NCI-H446 treated with DMSO at 0.1 percent for 48 hours (cell line): ENCODE results near the gene PCDHB15.
"Not testable (repeated sequence)": the region's sequence is repeated elsewhere in the genome, so short reads cannot be mapped to it uniquely, and the experiment has no call there.

Experiments used
- DNase-seq: peaks from one replicate; lab custom pipeline; 2025; lab: John Stamatoyannopoulos, UW

The PCDHB15 gene

GRCh38 chr5:141245250-141245717 lies at the start of gene PCDHB15:
Gene PCDHB15 (plus strand): TSS chr5:141245395. CDS start chr5:141245579, 184 bp downstream.
- DNase-seq = peak; percentile 14

GRCh38 chr5:141196363-141196762 lies 48.8 kb upstream of the PCDHB15 start:
- DNase-seq = no peak

GRCh38 chr5:141199359-141200235 lies 45.6 kb upstream of the PCDHB15 start, which contains the start of gene PCDHB11:
Gene PCDHB11 (plus strand): TSS chr5:141199627. CDS start chr5:141199775, 148 bp downstream.
- DNase-seq = peak; percentile 4

- DNase-seq = not testable (repeated sequence)
Observed at GRCh38 chr5:141201126-141201525, 44.1 kb upstream of the PCDHB15 start.

GRCh38 chr5:141201646-141202045 lies 43.5 kb upstream of the PCDHB15 start:
- not testable (repeated sequence) for DNase-seq

GRCh38 chr5:141208478-141208877 lies 36.7 kb upstream of the PCDHB15 start, which contains the start of gene PCDHB12:
Gene PCDHB12 (plus strand): TSS chr5:141208719. CDS start chr5:141208908, 189 bp downstream.
- no peak for DNase-seq

GRCh38 chr5:141210281-141210680 lies 34.9 kb upstream of the PCDHB15 start:
- not testable (repeated sequence) for DNase-seq

GRCh38 chr5:141210849-141211248 lies 34.3 kb upstream of the PCDHB15 start:
- not testable (repeated sequence) for DNase-seq

- not testable (repeated sequence) for DNase-seq
Observed at GRCh38 chr5:141213656-141214339, 31.4 kb upstream of the PCDHB15 start, which contains the start of gene PCDHB13. Gene PCDHB13 (plus strand): TSS chr5:141213919. CDS start chr5:141214124, 205 bp downstream.

- not testable (repeated sequence) for DNase-seq
Observed at GRCh38 chr5:141214583-141214982, 30.6 kb upstream of the PCDHB15 start.

- DNase-seq = not testable (repeated sequence)
Observed at GRCh38 chr5:141215504-141215903, 29.7 kb upstream of the PCDHB15 start.

- DNase-seq = not testable (repeated sequence)
Observed at GRCh38 chr5:141216035-141216434, 29.2 kb upstream of the PCDHB15 start.

- peak; percentile 51 for DNase-seq
Observed at GRCh38 chr5:141223112-141223783, 21.9 kb upstream of the PCDHB15 start, which contains the start of gene PCDHB14. Gene PCDHB14 (plus strand): TSS chr5:141223343. CDS start chr5:141223506, 163 bp downstream.

GRCh38 chr5:141224844-141225243 lies 20.4 kb upstream of the PCDHB15 start:
- DNase-seq = not testable (repeated sequence)

GRCh38 chr5:141225421-141225820 lies 19.8 kb upstream of the PCDHB15 start:
- not testable (repeated sequence) for DNase-seq

GRCh38 chr5:141234109-141234667 lies 11.0 kb upstream of the PCDHB15 start:
- DNase-seq = no peak

- not testable (repeated sequence) for DNase-seq
Observed at GRCh38 chr5:141235922-141236321, 9.3 kb upstream of the PCDHB15 start.

GRCh38 chr5:141236516-141237313 lies 8.5 kb upstream of the PCDHB15 start:
- no peak for DNase-seq

- no peak for DNase-seq
Observed at GRCh38 chr5:141241496-141241895, 3.7 kb upstream of the PCDHB15 start.

GRCh38 chr5:141246971-141247370 lies 1.8 kb downstream of the PCDHB15 start:
- DNase-seq = not testable (repeated sequence)
